Glutamatergic neuron (in vitro differentiated cells): ENCODE data around the gene ZNF407. TPM values are rescaled to one million over a fixed set of nuclear protein-coding genes. Genes with fewer than 3 reads are reported as not detected.

Experiments
- DNase-seq: peaks from one replicate; pipeline ENCODE4 v3.0.0; 2022
- H3K27ac Mint-ChIP-seq: one replicate; pipeline ENCODE4 v1.8.0; 2020; ENCODE audit warnings: mild to moderate bottlenecking, mixed read lengths, inconsistent platforms; ENCODE audit not compliant: unreplicated experiment
- H3K27me3 Mint-ChIP-seq: one replicate; pipeline ENCODE4 v1.8.0; 2020; ENCODE audit warnings: mild to moderate bottlenecking, moderate library complexity, mixed read lengths, inconsistent platforms; ENCODE audit not compliant: unreplicated experiment
- H3K36me3 Mint-ChIP-seq: one replicate; pipeline ENCODE4 v1.8.0; 2020; ENCODE audit warnings: mild to moderate bottlenecking, mixed read lengths, inconsistent platforms; ENCODE audit not compliant: unreplicated experiment
- H3K4me1 Mint-ChIP-seq: one replicate; pipeline ENCODE4 v1.8.0; 2020; ENCODE audit warnings: mild to moderate bottlenecking, low read depth, mixed read lengths, inconsistent platforms; ENCODE audit not compliant: unreplicated experiment
- H3K4me3 Mint-ChIP-seq: one replicate; pipeline ENCODE4 v1.8.0; 2020; ENCODE audit warnings: mild to moderate bottlenecking, mixed read lengths, inconsistent platforms; ENCODE audit not compliant: unreplicated experiment
- H3K9me3 Mint-ChIP-seq: one replicate; pipeline ENCODE4 v1.8.0; 2020; ENCODE audit warnings: mild to moderate bottlenecking, moderate library complexity, mixed read lengths, inconsistent platforms; ENCODE audit not compliant: unreplicated experiment
- CTCF ChIP-seq: fragments of 200-600 bp; sonication (generic); IDR thresholded peaks from one replicate; pipeline ENCODE4 v1.5.0; 2021; ENCODE audit not compliant: partially characterized antibody, unreplicated experiment
- total RNA-seq: library from RNA; stranded (reverse); fragmentation: NEBNext Ultra II Directional; extraction: Animal tissue kit (Norgen Biotek cat#: 25700); gene quantifications from one replicate; pipeline ENCODE4 v1.2.1, GENCODE V29; 2021; ENCODE audit not compliant: unreplicated experiment

The ZNF407 gene
- total RNA-seq, 1 donor from 2014 or later, result 15.8 TPM

GRCh38 chr18:74946646-74947375 is 349.1 kb downstream of the ZNF407 start:
- H3K27ac Mint-ChIP-seq, result peak overlapping the region; percentile 62
- H3K36me3 Mint-ChIP-seq, result no peaks in the 10 kb centered on the region
- no peak for DNase-seq
- H3K4me3 Mint-ChIP-seq, result no peak overlapping the region
- no peaks in the 10 kb centered on the region for H3K27me3 Mint-ChIP-seq
- no peaks in the 10 kb centered on the region for H3K9me3 Mint-ChIP-seq
- TF ChIP-seq CTCF, result no peak
- peaks cover 9% of the 10 kb centered on the region for H3K4me1 Mint-ChIP-seq

- no peak for DNase-seq
- Mint-ChIP-seq H3K9me3 (no peaks in the 10 kb centered on the region), H3K36me3 (no peaks in the 10 kb centered on the region), H3K4me1 (peaks cover 9% of the 10 kb centered on the region), H3K27ac (peak overlapping the region; percentile 62), H3K27me3 (no peaks in the 10 kb centered on the region), H3K4me3 (no peak overlapping the region)
- TF ChIP-seq CTCF, result no peak
Observed at GRCh38 chr18:74947417-74947816, 349.7 kb downstream of the ZNF407 start.

- Mint-ChIP-seq H3K27ac (peak overlapping the region; percentile 29), H3K9me3 (no peaks in the 10 kb centered on the region), H3K4me3 (no peak overlapping the region), H3K4me1 (peaks cover 9% of the 10 kb centered on the region), H3K27me3 (no peaks in the 10 kb centered on the region), H3K36me3 (peaks cover 4% of the 10 kb centered on the region)
- no peak for DNase-seq
- no peak for TF ChIP-seq CTCF
Observed at GRCh38 chr18:74947875-74948274, 350.2 kb downstream of the ZNF407 start.

- Mint-ChIP-seq H3K27me3 (no peaks in the 10 kb centered on the region), H3K36me3 (peaks cover 4% of the 10 kb centered on the region), H3K27ac (no peak overlapping the region), H3K4me1 (peaks cover 9% of the 10 kb centered on the region), H3K4me3 (no peak overlapping the region), H3K9me3 (no peaks in the 10 kb centered on the region)
- DNase-seq, result no peak
- TF ChIP-seq CTCF, result no peak
Observed at GRCh38 chr18:74949611-74950010, 351.9 kb downstream of the ZNF407 start.

GRCh38 chr18:74950479-74950878 is 352.8 kb downstream of the ZNF407 start:
- Mint-ChIP-seq H3K27ac (no peak overlapping the region), H3K4me3 (no peak overlapping the region), H3K9me3 (no peaks in the 10 kb centered on the region), H3K27me3 (no peaks in the 10 kb centered on the region), H3K4me1 (peaks cover 9% of the 10 kb centered on the region), H3K36me3 (peaks cover 4% of the 10 kb centered on the region)
- DNase-seq, result no peak
- no peak for TF ChIP-seq CTCF
